ENCODE data around the gene IRAK2.

IRAK2 gene

GRCh38 chr3:10292505-10293419, 128.0 kb downstream of the IRAK2 start, which contains the start of gene GHRL:
Gene GHRL, minus strand, starts transcription at chr3:10292947. Its CDS starts 2,767 bp downstream, at chr3:10290180.
- FAIRE-seq (peak; percentile 77), DNase-seq (ENCODE audit: insufficient read length, low spot score) (peak; percentile 47)
- peak; percentile 81 for TF ChIP-seq POLR2A (IDR thresholded peaks at IDR 0.05; ENCODE audit: low read depth, low read length)
- 0 out of 2 replicates have a peak, but pooled peaks have one; percentile 57 for TF ChIP-seq POU2F2 (IDR thresholded peaks at IDR 0.05; ENCODE audit: low read depth, low read length)
- 0 out of 2 replicates have a peak, but pooled peaks have one; percentile 66 for TF ChIP-seq TAF1 (IDR thresholded peaks at IDR 0.05; ENCODE audit: low read depth, low read length)
- no peak for TF ChIP-seq PAX5 (IDR thresholded peaks at IDR 0.05; ENCODE audit: insufficient read depth, low read length, severe bottlenecking)
- peak; percentile 84 for TF ChIP-seq SPI1 (IDR thresholded peaks at IDR 0.05; ENCODE audit: low read depth, low read length)
- TF ChIP-seq POLR2AphosphoS5 (IDR thresholded peaks at IDR 0.05; ENCODE audit: low read depth, low read length): peak; percentile 63

Data from GM12891 (cell line).